ENCODE data around the gene ZAP70. TPM values are rescaled to one million over a fixed set of nuclear protein-coding genes. Genes with fewer than 3 reads are reported as not detected.

ZAP70 gene
- total and polyA plus RNA-seq, 2 of the 13 experiments (the other 11 are each of a cell fraction or from before 2014, with no cell fraction given): 0.51 to 4.0 TPM

- TF ChIP-seq RBAK (CRISPR knock-in tag; IDR thresholded peaks at IDR 0.05) (no peak), ONECUT2 (CRISPR knock-in tag; IDR thresholded peaks at IDR 0.05) (no peak), ZNF598 (CRISPR knock-in tag; IDR thresholded peaks at IDR 0.05; ENCODE audit: borderline replicate concordance) (peak; percentile 85; the same call in 1 of the 2 replicates), TBL1XR1 (IDR thresholded peaks at IDR 0.05; ENCODE audit: borderline replicate concordance, low read length, partially characterized antibody) (no peak), ZNF556 (CRISPR knock-in tag; IDR thresholded peaks at IDR 0.05; ENCODE audit: borderline replicate concordance) (0 out of 2 replicates have a peak, but pooled peaks have one; percentile 67), ZNF772 (CRISPR knock-in tag; IDR thresholded peaks at IDR 0.05) (peak; percentile 54; the same call in 1 of the 2 replicates), DNMT3B (CRISPR knock-in tag; conservative IDR thresholded peaks at IDR 0.05) (no peak), AGO2 (optimal IDR thresholded peaks at IDR 0.05; ENCODE audit: low read depth, low read length) (no peak), MAFK (conservative IDR thresholded peaks at IDR 0.05 in 1 of 2, IDR thresholded peaks at IDR 0.05 in 1 of 2; ENCODE audit: low read length in 2 of 2) (no peak), CHCHD3 (CRISPR knock-in tag; IDR thresholded peaks at IDR 0.05) (no peak), GZF1 (CRISPR knock-in tag; IDR thresholded peaks at IDR 0.05) (no peak), ZNF83 (CRISPR knock-in tag; IDR thresholded peaks at IDR 0.05; ENCODE audit: borderline replicate concordance) (no peak), ZNF17 (CRISPR knock-in tag; IDR thresholded peaks at IDR 0.05) (no peak), TOE1 (CRISPR knock-in tag; IDR thresholded peaks at IDR 0.05) (no peak), ATF1 (CRISPR knock-in tag; IDR thresholded peaks at IDR 0.05) (no peak), CEBPB (IDR thresholded peaks at IDR 0.05; ENCODE audit: borderline replicate concordance, low read depth, low read length) (no peak), ZNF609 (CRISPR knock-in tag; IDR thresholded peaks at IDR 0.05; ENCODE audit: borderline replicate concordance) (0 out of 2 replicates have a peak, but pooled peaks have one; percentile 18), ZNF333 (CRISPR knock-in tag; IDR thresholded peaks at IDR 0.05; ENCODE audit: borderline replicate concordance) (no peak), ZNF784 (CRISPR knock-in tag; IDR thresholded peaks at IDR 0.05; ENCODE audit: borderline replicate concordance) (peak; percentile 53; the same call in 1 of the 2 replicates), RXRA (CRISPR knock-in tag; IDR thresholded peaks at IDR 0.05) (peak; percentile 97), RFXAP (CRISPR knock-in tag; IDR thresholded peaks at IDR 0.05; ENCODE audit: borderline replicate concordance) (no peak), ZNF577 (CRISPR knock-in tag; IDR thresholded peaks at IDR 0.05; ENCODE audit: borderline replicate concordance, low read depth) (no peak), KDM1A (CRISPR knock-in tag; IDR thresholded peaks at IDR 0.05) (no peak)
Measured at GRCh38 chr2:97740590-97741182, 27.3 kb downstream of the ZAP70 start (continued).
